T-helper 2 cell treated with Interferon-gamma antibody and Interleukin-4, amounts not matched to agents 5 μg/mL and 100 μg/mL, for 36 hours (primary cell): ENCODE results near the gene ARHGAP22.
"Not testable (repeated sequence)": the region's sequence is repeated elsewhere in the genome, so short reads cannot be mapped to it uniquely, and the experiment has no call there.

Experiments used
- DNase-seq: peaks from one replicate; pipeline ENCODE4 v3.0.0; 2021; ENCODE audit warnings: low spot score
- H3K27ac Mint-ChIP-seq: one replicate; pipeline ENCODE4 v1.8.0; 2021; ENCODE audit warnings: mild to moderate bottlenecking, mixed read lengths
- H3K27me3 Mint-ChIP-seq: one replicate; pipeline ENCODE4 v1.8.0; 2021; ENCODE audit warnings: low read depth, mixed read lengths
- H3K36me3 Mint-ChIP-seq: one replicate; pipeline ENCODE4 v1.8.0; 2021; ENCODE audit warnings: low read depth, mixed read lengths
- H3K4me1 Mint-ChIP-seq: one replicate; pipeline ENCODE4 v1.8.0; 2021; ENCODE audit warnings: low read depth, mixed read lengths
- H3K4me3 Mint-ChIP-seq: one replicate; pipeline ENCODE4 v1.8.0; 2022; ENCODE audit warnings: mild to moderate bottlenecking, moderate library complexity, mixed read lengths
- H3K9me3 Mint-ChIP-seq: one replicate; pipeline ENCODE4 v1.8.0; 2021; ENCODE audit warnings: mixed read lengths

The ARHGAP22 gene

DNA sequence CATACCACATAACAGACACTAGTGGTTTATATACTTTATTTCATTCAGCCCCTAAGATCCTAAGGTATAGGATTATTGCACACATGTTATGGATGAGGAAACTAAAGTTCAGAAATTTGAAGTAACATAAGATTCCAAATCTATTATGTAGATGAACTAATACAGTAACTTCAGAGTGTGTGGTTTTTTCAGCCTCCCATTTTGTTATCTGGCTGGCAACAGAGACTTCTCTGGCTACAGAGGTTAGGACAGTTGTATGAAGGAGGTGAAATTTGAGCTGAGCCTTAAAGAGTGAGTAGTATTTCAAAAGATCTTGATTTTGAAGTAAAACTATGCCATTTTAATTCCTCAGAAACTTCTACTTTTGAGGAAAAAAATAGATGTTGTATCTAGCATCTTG is 173.0 kb downstream of the ARHGAP22 start:
- DNase-seq, result no peak
- Mint-ChIP-seq H3K4me1 (no peaks in the 10 kb centered on the region), H3K4me3 (no peak overlapping the region), H3K27me3 (no peaks in the 10 kb centered on the region), H3K36me3 (peaks cover 10% of the 10 kb centered on the region), H3K27ac (no peak overlapping the region), H3K9me3 (no peaks in the 10 kb centered on the region)

- no peak for DNase-seq
- Mint-ChIP-seq H3K4me1 (no peaks in the 10 kb centered on the region), H3K9me3 (no peaks in the 10 kb centered on the region), H3K36me3 (peaks cover 8% of the 10 kb centered on the region), H3K27ac (no peak overlapping the region), H3K27me3 (no peaks in the 10 kb centered on the region), H3K4me3 (no peak overlapping the region)
Measured at GRCh38 chr10:48430402-48430993, 174.4 kb downstream of the ARHGAP22 start.

DNA sequence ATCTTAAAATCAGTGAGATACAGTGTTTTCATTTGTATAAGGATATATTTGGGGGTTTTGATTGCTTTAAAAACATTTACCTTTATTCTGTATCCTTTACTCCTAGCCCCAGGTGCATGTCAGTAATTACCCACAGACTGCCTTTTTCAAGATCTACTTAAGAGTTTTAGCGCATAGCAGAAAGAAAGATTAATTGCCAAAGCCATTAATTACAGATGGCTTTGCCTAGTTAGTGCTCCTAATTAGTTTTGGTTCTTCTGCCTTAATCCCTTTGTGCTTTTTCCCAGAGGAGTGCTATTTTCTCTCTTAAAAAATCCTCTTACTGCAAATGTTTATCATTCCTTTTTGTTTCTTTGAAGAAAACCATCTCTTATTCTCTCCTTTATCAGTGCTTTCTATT is 175.6 kb downstream of the ARHGAP22 start:
- no peak for DNase-seq
- H3K27me3 Mint-ChIP-seq, result no peaks in the 10 kb centered on the region
- H3K27ac Mint-ChIP-seq, result no peak overlapping the region
- H3K4me3 Mint-ChIP-seq, result no peak overlapping the region
- H3K4me1 Mint-ChIP-seq, result no peaks in the 10 kb centered on the region
- H3K9me3 Mint-ChIP-seq, result no peaks in the 10 kb centered on the region
- peaks cover 8% of the 10 kb centered on the region for H3K36me3 Mint-ChIP-seq

GRCh38 chr10:48428896-48429295 is 176.0 kb downstream of the ARHGAP22 start:
- no peak for DNase-seq
- Mint-ChIP-seq H3K27ac (no peak overlapping the region), H3K27me3 (no peaks in the 10 kb centered on the region), H3K4me3 (no peak overlapping the region), H3K4me1 (no peaks in the 10 kb centered on the region), H3K36me3 (peaks cover 8% of the 10 kb centered on the region), H3K9me3 (no peaks in the 10 kb centered on the region)

DNA sequence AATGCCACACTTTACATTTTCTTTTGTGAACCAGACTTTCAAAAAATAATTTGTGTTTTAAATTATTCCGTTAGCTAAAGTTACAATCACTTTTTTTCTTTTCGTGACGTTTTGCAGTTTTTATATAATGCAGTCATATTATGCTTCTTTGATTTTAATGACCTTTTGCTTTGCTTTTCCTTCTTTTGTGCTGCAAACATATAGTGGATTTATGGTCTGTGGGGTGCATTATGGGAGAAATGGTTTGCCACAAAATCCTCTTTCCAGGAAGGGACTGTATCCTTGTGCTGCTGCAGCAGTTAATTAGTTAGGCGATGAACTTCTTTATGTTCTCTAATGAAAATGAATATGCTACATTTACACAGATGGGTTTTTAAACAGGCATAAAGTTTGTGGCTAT is 181.0 kb downstream of the ARHGAP22 start:
- H3K4me1 Mint-ChIP-seq, result no peaks in the 10 kb centered on the region
- no peak for DNase-seq
- H3K9me3 Mint-ChIP-seq, result no peaks in the 10 kb centered on the region
- no peak overlapping the region for H3K4me3 Mint-ChIP-seq
- peaks cover 3% of the 10 kb centered on the region for H3K36me3 Mint-ChIP-seq
- no peak overlapping the region for H3K27ac Mint-ChIP-seq
- H3K27me3 Mint-ChIP-seq, result no peaks in the 10 kb centered on the region

- H3K27me3 Mint-ChIP-seq, H3K9me3 Mint-ChIP-seq, H3K27ac Mint-ChIP-seq, H3K4me1 Mint-ChIP-seq, H3K36me3 Mint-ChIP-seq, H3K4me3 Mint-ChIP-seq, DNase-seq: not testable (repeated sequence)
Measured at GRCh38 chr10:48421862-48422261, 183.0 kb downstream of the ARHGAP22 start.

DNA sequence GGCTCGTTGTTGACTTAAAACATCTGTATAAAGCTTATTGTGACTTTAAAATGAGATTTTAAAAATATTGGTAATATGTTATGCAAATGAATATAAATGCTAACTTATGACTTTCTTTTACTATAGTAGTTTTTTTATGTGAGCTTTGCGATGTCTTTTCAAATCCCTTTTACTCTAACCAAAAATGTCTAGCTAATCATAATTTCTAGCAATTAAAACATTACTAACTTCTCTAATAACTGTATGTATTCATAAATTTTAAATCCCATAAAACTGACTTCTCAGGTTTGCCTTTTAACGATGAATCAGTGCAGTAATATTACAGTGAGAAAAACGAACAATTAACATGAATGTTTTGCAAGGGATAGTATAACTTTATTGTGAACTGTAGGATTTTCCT is 185.2 kb downstream of the ARHGAP22 start:
- no peaks in the 10 kb centered on the region for H3K27me3 Mint-ChIP-seq
- H3K4me1 Mint-ChIP-seq, result peaks cover 1% of the 10 kb centered on the region
- H3K4me3 Mint-ChIP-seq, result no peak overlapping the region
- peaks cover 5% of the 10 kb centered on the region for H3K36me3 Mint-ChIP-seq
- no peaks in the 10 kb centered on the region for H3K9me3 Mint-ChIP-seq
- no peak overlapping the region for H3K27ac Mint-ChIP-seq
- no peak for DNase-seq

DNA sequence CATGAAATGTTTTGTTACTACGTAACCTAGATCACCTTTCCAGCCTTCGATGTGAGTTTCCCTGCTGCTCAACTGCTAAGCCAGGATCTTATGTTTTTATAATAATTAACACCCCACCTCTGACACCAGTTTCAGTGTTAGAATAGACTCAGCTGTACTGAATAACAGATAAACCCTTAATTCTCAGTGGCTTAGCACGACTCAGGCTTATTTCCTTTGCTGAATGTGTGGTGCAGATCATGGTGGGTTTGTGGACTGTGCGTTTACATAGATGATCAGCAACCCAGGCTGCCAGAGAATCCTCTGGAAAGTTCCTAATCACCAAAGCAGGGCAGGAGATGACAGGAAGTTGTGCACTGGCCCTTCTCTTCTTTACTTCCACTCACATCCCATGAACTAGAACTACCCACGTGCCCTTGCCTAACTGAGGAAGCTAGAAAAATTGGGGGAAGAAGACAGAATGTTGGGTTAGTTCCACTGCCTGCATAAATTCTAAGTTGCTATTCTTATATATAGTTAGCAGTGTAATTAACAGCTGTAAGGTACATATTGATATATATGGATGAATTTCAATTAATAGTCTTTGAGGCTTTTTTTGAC is 186.6 kb downstream of the ARHGAP22 start:
- DNase-seq, result no peak
- no peak overlapping the region for H3K27ac Mint-ChIP-seq
- H3K4me3 Mint-ChIP-seq, result no peak overlapping the region
- H3K9me3 Mint-ChIP-seq, result no peaks in the 10 kb centered on the region
- H3K27me3 Mint-ChIP-seq, result no peaks in the 10 kb centered on the region
- peaks cover 1% of the 10 kb centered on the region for H3K4me1 Mint-ChIP-seq
- H3K36me3 Mint-ChIP-seq, result peaks cover 9% of the 10 kb centered on the region

DNA sequence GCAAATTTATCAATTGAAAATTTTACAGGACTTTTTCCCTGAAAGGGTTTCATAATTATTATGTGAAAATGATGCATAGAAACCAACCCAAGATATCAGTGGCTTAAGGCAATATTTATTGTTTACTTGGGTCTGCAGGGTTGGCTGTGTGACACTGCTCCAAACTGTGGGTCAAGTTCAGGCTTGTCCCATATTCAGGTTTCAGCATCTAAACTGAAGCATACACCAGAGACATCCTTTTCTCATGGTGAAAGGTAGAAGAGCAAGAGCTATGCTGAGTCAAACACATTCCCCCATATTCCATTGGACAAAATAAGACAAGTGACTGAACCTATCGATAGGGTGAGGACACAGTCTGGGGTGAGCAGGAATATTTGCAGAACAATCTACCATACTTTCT is 187.5 kb downstream of the ARHGAP22 start:
- H3K27ac Mint-ChIP-seq, result no peak overlapping the region
- H3K9me3 Mint-ChIP-seq, result peaks cover 8% of the 10 kb centered on the region
- DNase-seq, result no peak

DNA sequence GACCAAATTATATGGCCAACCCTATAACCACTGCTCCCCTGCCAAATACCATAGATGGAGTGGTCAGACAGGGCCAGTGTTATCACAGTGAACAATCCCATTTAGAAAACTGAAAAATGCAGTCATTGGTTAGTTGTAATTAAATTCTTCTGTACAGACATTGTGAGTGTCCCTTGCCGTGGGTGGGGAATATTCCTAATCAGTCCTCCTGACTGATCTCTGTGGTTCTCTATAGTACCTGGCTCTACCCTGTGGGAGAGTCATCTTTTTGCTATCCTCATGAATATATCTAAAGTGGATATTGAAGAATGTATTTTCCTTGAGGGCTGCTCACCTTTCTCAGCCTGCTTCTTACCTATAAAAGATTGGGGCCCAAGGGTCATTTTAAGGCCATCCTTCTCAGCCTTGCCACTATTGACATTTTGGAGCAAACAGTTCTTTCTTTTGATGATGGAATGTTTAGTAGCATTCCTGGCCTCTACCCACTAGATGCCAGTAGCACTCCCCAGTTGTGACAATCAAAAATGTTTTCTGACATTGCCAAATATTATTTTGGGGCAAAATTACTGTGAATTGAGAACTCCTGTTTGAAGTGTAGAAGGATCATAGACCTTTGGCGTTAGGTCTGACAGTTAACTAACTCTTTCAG is 188.2 kb downstream of the ARHGAP22 start:
- Mint-ChIP-seq H3K27ac (no peak overlapping the region), H3K36me3 (peaks cover 23% of the 10 kb centered on the region), H3K27me3 (no peaks in the 10 kb centered on the region), H3K4me3 (no peak overlapping the region), H3K9me3 (peaks cover 13% of the 10 kb centered on the region), H3K4me1 (peaks cover 1% of the 10 kb centered on the region)
- no peak for DNase-seq

More for the DNA sequence above, 187.5 kb downstream of the ARHGAP22 start:
- H3K4me3 Mint-ChIP-seq, result no peak overlapping the region
- no peaks in the 10 kb centered on the region for H3K27me3 Mint-ChIP-seq
- peaks cover 17% of the 10 kb centered on the region for H3K36me3 Mint-ChIP-seq
- H3K4me1 Mint-ChIP-seq, result peaks cover 1% of the 10 kb centered on the region

- DNase-seq, result no peak
- Mint-ChIP-seq H3K36me3 (peaks cover 39% of the 10 kb centered on the region), H3K4me3 (no peak overlapping the region), H3K27me3 (no peaks in the 10 kb centered on the region), H3K9me3 (peaks cover 13% of the 10 kb centered on the region), H3K27ac (no peak overlapping the region), H3K4me1 (peaks cover 1% of the 10 kb centered on the region)
Measured at GRCh38 chr10:48414778-48415177, 190.1 kb downstream of the ARHGAP22 start.

- H3K4me1 Mint-ChIP-seq, result peaks cover 1% of the 10 kb centered on the region
- no peaks in the 10 kb centered on the region for H3K27me3 Mint-ChIP-seq
- no peak overlapping the region for H3K4me3 Mint-ChIP-seq
- peaks cover 13% of the 10 kb centered on the region for H3K9me3 Mint-ChIP-seq
- H3K36me3 Mint-ChIP-seq, result peaks cover 39% of the 10 kb centered on the region
- no peak for DNase-seq
- H3K27ac Mint-ChIP-seq, result no peak overlapping the region
Measured at GRCh38 chr10:48414160-48414559, 190.7 kb downstream of the ARHGAP22 start.

DNA sequence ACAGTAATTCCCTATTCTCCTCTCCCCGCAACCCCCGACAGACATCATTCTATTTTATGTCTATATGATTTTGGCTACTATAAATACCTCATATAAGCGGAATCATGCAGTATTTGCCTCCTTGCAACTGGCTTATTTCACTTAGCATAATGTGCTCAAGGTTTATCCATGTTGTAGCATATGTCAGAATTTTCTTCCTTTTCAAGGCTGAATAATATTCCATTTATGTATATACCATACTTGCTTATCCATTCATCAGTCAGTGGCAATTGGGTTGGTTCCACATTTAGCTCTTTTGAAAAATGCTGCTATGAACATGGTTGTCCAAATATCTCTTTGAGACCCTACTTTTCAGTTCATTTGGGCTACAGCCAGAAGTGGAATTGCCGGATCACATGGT is 191.9 kb downstream of the ARHGAP22 start:
- peaks cover 39% of the 10 kb centered on the region for H3K36me3 Mint-ChIP-seq
- no peak overlapping the region for H3K4me3 Mint-ChIP-seq
- peaks cover 13% of the 10 kb centered on the region for H3K9me3 Mint-ChIP-seq
- peaks cover 1% of the 10 kb centered on the region for H3K4me1 Mint-ChIP-seq
- H3K27ac Mint-ChIP-seq, result no peak overlapping the region
- no peak for DNase-seq
- no peaks in the 10 kb centered on the region for H3K27me3 Mint-ChIP-seq

- no peak overlapping the region for H3K4me3 Mint-ChIP-seq
- H3K27me3 Mint-ChIP-seq, result no peaks in the 10 kb centered on the region
Measured at GRCh38 chr10:48412081-48412480, 192.8 kb downstream of the ARHGAP22 start.

More at GRCh38 chr10:48412081-48412480, 192.8 kb downstream of the ARHGAP22 start:
- Mint-ChIP-seq H3K36me3 (peaks cover 39% of the 10 kb centered on the region), H3K27ac (no peak overlapping the region), H3K4me1 (no peaks in the 10 kb centered on the region), H3K9me3 (peaks cover 13% of the 10 kb centered on the region)
- DNase-seq, result no peak
